ENCODE results near the gene CDC34. TPM values are rescaled to one million over a fixed set of nuclear protein-coding genes. Genes with fewer than 3 reads are reported as not detected.
A peak's percentile ranks its signal among the peaks of the same experiment; 100 is the strongest.

The CDC34 gene
- total RNA-seq, 2 donors from 2014 or later = 128 to 138 TPM

DNA sequence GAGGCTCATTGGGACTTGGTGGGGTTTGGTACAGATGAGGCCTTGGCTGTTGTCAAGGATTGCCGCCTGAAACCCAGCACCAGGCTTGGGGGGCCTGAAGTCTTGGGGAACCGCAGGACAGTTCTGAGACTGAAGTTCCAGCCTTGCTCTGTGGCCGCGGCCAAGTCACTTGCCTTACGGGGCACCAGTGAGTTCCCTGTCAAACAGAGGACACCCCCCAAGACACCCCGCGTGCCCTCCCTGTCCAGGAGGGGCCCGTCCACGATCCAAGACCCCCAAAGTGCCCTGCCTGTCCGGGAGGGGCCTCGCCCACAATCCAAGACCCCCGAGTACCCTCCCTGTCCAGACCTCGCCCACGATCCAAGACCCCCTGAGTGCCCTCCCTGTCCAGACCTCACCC is 2.5 kb downstream of the CDC34 start:
- no peaks in the 10 kb centered on the region for H3K27me3 Mint-ChIP-seq (ENCODE audit: insufficient read depth)
- peaks cover 2% of the 10 kb centered on the region for H3K4me1 Mint-ChIP-seq
- H3K9ac ChIP-seq (ENCODE audit: extremely low read depth, low read length, poor library complexity, severe bottlenecking) = peak overlapping the region; percentile 79
- peak overlapping the region; percentile 83 for H3K4me3 Mint-ChIP-seq
- peaks cover 29% of the 10 kb centered on the region for H3K36me3 ChIP-seq (ENCODE audit: control insufficient read depth, insufficient read depth, low read length)
- H3K9me3 Mint-ChIP-seq = no peaks in the 10 kb centered on the region
- WGBS, 2 experiments (ENCODE audit: insufficient coverage in 1 of 2, insufficient read length in 1 of 2) = 91 to 95% methylated on average over 13 to 14 of the region's 14 CpGs
- H3K36me3 Mint-ChIP-seq (ENCODE audit: low read depth) = peaks cover 17% of the 10 kb centered on the region
- H3K4me1 ChIP-seq (ENCODE audit: control insufficient read depth, insufficient read depth, low read length) = peaks cover 6% of the 10 kb centered on the region
- TF ChIP-seq, protein P1, sequence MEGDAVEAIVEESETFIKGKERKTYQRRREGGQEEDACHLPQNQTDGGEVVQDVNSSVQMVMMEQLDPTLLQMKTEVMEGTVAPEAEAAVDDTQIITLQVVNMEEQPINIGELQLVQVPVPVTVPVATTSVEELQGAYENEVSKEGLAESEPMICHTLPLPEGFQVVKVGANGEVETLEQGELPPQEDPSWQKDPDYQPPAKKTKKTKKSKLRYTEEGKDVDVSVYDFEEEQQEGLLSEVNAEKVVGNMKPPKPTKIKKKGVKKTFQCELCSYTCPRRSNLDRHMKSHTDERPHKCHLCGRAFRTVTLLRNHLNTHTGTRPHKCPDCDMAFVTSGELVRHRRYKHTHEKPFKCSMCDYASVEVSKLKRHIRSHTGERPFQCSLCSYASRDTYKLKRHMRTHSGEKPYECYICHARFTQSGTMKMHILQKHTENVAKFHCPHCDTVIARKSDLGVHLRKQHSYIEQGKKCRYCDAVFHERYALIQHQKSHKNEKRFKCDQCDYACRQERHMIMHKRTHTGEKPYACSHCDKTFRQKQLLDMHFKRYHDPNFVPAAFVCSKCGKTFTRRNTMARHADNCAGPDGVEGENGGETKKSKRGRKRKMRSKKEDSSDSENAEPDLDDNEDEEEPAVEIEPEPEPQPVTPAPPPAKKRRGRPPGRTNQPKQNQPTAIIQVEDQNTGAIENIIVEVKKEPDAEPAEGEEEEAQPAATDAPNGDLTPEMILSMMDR (conservative IDR thresholded peaks at IDR 0.05) = no peak
- H3K9me3 ChIP-seq (ENCODE audit: control insufficient read depth, low read length) = no peaks in the 10 kb centered on the region
- H3K27ac ChIP-seq (ENCODE audit: low read depth, low read length) = no peak overlapping the region
- H3K4me3 ChIP-seq (ENCODE audit: low read length) = peak overlapping the region; percentile 93
- no peak overlapping the region for H3K27ac Mint-ChIP-seq
- no peak for DNase-seq
- no peaks in the 10 kb centered on the region for H3K27me3 ChIP-seq (ENCODE audit: control insufficient read depth, insufficient read depth, low read length, poor library complexity, severe bottlenecking)

DNA sequence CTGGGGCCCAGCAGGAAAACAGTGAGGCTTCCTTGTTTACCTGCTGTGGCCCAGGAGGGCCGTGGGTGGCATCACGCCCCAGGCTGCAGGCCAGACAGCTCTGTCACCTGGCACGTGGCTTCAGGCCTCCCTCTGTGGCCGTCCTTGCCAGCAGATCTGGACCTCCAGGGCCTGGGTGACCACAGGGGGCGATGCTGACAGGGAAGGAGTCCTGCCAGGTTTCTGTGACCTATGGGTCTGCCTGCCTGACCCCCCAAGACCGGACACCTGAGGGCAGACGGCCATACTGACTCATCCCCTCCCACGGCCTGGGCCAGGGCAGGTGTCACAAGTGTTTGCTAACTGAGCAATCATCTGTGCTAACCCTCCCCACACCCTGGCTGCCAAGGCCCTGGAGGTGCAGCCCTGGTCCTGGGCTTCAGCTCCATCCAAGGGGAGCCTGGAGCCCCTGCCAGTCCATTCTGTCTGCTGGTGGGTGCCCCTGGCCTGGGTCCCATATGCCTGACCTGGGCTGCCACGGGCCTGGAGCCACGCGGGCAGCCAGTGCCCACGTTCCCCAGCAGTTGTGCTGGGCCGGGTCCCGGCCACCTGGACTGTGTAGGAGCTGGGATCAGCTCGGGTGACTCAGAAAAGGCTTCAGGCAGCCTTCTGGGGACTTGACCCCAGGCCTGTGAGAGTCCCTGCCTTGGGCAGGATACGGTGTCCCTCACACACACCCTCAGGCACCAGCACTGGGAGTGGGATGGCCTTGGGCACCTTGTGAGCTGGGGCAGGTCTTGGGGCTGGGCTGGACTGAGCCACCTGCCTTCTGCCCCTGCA is 3.7 kb downstream of the CDC34 start:
- Histone ChIP-seq H3K36me3 (ENCODE audit: control insufficient read depth, insufficient read depth, low read length) (peaks cover 29% of the 10 kb centered on the region), H3K9ac (ENCODE audit: extremely low read depth, low read length, poor library complexity, severe bottlenecking) (no peak overlapping the region), H3K27ac (ENCODE audit: low read depth, low read length) (no peak overlapping the region), H3K4me3 (ENCODE audit: low read length) (no peak overlapping the region), H3K27me3 (ENCODE audit: control insufficient read depth, insufficient read depth, low read length, poor library complexity, severe bottlenecking) (no peaks in the 10 kb centered on the region), H3K4me1 (ENCODE audit: control insufficient read depth, insufficient read depth, low read length) (peaks cover 6% of the 10 kb centered on the region), H3K9me3 (ENCODE audit: control insufficient read depth, low read length) (no peaks in the 10 kb centered on the region)
- peaks cover 17% of the 10 kb centered on the region for H3K36me3 Mint-ChIP-seq (ENCODE audit: low read depth)
- no peak overlapping the region for H3K4me3 Mint-ChIP-seq
- no peaks in the 10 kb centered on the region for H3K9me3 Mint-ChIP-seq
- TF ChIP-seq, protein P1 (conservative IDR thresholded peaks at IDR 0.05) = no peak
- no peaks in the 10 kb centered on the region for H3K27me3 Mint-ChIP-seq (ENCODE audit: insufficient read depth)
- WGBS, 2 experiments (ENCODE audit: insufficient coverage in 1 of 2, insufficient read length in 1 of 2) = 86 to 87% methylated on average over 11 to 16 of the region's 16 CpGs
- no peak for DNase-seq
- H3K27ac Mint-ChIP-seq = no peak overlapping the region
- peaks cover 2% of the 10 kb centered on the region for H3K4me1 Mint-ChIP-seq

DNA sequence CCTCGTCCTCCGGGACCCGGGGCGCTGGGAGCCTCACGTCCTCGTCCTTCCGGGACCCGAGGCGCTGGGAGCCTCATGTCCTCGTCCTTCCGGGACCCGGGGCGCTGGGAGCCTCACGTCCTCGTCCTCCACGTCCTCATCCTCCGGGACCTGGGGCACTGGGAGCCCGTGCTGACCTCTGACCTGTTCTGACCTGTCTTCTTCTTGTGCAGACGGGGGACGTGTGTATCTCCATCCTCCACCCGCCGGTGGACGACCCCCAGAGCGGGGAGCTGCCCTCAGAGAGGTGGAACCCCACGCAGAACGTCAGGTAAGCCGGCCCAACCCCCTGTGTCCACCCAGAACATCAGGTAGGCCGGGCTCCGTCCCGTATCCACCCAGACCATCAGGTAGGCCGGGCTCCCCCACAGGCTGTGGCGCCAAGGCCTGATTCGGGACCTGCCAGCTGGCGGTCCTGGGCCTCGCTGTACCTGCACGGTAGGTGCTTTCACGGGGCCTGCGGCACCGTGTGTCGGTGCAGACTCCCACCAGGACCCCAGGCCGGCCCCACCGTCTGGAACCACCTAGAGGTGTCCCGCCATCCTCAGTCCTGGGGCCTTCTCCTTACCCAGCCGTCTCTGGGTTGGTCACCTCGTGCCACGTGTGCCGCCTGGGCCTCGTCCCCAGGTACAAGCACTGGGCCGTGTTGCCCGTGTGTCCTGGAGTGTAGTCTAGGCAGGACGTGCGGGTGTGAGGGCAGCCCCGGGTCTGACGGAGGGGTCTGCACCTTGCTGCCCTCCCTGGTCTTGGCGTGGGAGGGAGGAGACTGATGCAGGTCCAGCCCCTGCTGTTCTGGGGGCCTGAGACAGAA is 4.7 kb downstream of the CDC34 start:
- no peak overlapping the region for H3K4me3 Mint-ChIP-seq
- no peaks in the 10 kb centered on the region for H3K9me3 Mint-ChIP-seq
- H3K4me1 ChIP-seq (ENCODE audit: control insufficient read depth, insufficient read depth, low read length) = peaks cover 6% of the 10 kb centered on the region
- no peaks in the 10 kb centered on the region for H3K9me3 ChIP-seq (ENCODE audit: control insufficient read depth, low read length)
- no peaks in the 10 kb centered on the region for H3K27me3 Mint-ChIP-seq (ENCODE audit: insufficient read depth)
- no peak overlapping the region for H3K27ac Mint-ChIP-seq
- no peaks in the 10 kb centered on the region for H3K27me3 ChIP-seq (ENCODE audit: control insufficient read depth, insufficient read depth, low read length, poor library complexity, severe bottlenecking)
- H3K9ac ChIP-seq (ENCODE audit: extremely low read depth, low read length, poor library complexity, severe bottlenecking) = no peak overlapping the region
- peaks cover 2% of the 10 kb centered on the region for H3K4me1 Mint-ChIP-seq
- TF ChIP-seq, protein P1 (conservative IDR thresholded peaks at IDR 0.05) = no peak
- no peak overlapping the region for H3K4me3 ChIP-seq (ENCODE audit: low read length)
- DNase-seq = no peak
- no peak overlapping the region for H3K27ac ChIP-seq (ENCODE audit: low read depth, low read length)
- WGBS, 2 experiments (ENCODE audit: insufficient coverage in 1 of 2, insufficient read length in 1 of 2) = 95 to 96% methylated on average over 45 to 55 of the region's 55 CpGs
- peaks cover 29% of the 10 kb centered on the region for H3K36me3 ChIP-seq (ENCODE audit: control insufficient read depth, insufficient read depth, low read length)
- H3K36me3 Mint-ChIP-seq (ENCODE audit: low read depth) = peaks cover 17% of the 10 kb centered on the region
